ENCODE results near the gene SGO2.
"Not testable (repeated sequence)": the region's sequence is repeated elsewhere in the genome, so short reads cannot be mapped to it uniquely, and the experiment has no call there.

Gene SGO2

DNA sequence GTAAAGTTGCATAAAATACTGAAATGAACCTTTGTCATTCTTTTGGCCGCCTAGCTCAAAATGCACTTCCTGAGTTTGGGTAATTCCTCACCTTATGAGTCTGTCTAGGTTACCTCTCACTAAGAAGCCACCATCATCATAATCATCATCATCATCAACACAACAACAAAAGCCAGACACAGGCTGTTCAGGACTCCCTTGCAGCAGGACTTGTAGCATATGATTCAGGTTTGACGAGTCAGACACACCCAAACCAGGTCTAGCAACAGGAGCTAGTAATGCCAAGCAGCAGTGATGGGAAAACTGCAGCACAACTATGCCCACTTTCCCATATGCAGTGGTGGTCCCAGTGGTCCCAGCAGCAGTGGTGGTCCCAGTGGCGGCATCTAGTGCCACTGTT, 2.8 kb upstream of the SGO2 start:
- DNase-seq = no peak

DNA sequence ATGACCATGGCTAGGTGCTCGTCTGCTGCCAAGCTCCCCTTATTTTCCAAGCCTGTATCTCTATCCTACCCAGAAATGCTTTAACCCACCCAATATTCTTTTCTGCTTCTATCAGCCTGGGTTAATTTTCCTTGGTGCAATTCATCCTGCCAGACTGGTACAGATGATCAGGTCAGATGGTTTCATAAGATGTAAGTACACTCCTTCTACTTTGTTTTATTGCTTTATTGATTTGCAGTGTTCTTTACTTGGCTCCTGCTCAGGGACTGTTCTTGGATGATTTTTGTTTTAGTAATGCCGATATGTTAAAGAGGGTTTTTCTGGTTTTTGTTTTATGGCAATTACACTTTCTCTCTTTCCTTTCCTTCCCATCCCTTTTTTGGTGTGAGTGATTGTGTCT, 2.4 kb upstream of the SGO2 start:
- no peak for DNase-seq

DNA sequence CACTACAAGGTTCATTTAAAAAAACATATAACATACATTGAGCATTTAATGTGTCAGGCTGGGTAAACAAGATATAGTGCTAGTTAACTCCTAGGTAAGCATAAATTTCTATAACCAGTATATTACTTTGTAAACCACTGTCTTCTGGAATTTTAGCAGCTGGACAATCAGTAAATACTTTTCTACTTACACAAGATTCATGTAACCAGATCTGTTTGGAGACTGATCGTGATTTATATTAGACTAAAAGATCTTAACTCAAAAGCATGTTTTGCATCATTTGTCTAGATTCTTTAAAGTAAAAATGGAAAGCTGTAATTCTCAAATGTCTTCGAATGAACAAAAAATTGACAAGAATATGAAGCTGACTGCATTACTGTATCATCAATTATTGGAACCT, 941 bp upstream of the SGO2 start:
- no peak for DNase-seq

DNA sequence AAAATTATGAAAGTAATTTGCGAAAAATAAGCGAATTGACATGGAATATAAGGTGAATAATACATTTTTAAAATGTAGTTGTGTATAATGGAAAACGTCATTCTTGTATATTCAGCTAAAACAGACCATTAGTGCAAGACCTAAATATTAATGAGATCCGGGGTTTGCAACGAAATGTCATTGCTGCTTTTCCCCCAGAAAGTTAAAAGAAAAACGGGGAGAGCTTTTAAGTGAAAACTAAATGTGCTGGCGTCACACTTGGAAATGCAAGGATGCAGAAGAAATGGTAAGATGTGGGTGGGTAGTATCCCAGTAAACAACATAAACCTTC, 491 bp upstream of the SGO2 start:
- DNase-seq = no peak

DNA sequence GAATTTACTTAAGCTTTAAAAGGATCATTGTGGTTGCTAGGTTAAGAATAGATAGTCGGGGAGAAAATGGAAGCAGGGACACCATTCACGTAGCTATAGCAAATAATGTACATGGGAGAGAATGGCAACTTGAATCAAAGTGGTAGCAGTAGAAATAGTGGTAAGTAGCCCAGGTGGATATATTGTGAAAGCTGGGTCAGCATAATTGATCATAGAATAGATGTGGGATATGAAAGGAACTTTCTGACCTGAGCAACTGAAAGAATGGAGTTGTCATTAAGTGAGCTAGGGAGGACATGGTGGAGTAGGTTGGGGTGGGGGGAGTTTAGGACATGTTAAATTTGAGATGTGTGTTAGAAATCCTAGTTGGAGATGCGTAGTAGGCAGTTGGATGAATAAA, 2.2 kb downstream of the SGO2 start:
- no peak for DNase-seq

DNA sequence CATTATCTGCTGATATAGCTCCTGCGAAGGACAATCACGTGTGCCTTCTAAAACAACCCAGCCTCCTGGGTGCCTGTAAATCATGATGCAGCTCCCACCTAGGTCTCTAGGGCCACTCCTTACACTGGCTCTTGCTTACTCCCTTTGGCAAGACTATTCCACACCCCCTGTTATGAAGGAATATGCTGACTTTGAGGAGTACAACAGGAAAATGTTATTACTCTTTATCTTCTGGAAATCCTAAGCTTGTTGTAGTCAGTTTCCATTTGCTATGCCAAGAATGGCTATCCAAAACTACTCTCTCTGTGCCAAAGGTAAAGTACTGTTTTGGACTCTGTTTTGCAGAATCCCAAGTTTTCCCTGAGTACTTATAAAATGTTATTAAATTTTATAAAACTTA, 7.7 kb downstream of the SGO2 start:
- no peak for DNase-seq

DNA sequence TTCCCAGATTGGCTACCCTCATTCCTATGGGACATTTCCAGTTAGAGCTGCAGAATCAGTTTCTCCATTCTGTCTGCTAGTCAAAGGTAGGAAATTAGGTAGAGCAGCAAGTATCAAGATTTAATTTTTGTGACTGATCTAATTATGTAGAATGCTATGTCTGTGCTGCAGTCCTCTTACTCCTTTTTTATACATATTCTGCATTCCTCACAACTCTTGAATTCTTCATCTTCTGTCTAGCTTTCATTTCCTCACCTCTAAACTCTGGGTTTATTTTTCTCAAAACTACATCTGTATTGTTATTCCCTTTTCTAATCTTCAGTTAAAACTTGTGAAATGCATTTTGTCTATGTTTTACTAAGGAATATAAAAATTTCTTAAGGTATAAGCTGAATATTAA, 8.6 kb downstream of the SGO2 start:
- DNase-seq = no peak

DNA sequence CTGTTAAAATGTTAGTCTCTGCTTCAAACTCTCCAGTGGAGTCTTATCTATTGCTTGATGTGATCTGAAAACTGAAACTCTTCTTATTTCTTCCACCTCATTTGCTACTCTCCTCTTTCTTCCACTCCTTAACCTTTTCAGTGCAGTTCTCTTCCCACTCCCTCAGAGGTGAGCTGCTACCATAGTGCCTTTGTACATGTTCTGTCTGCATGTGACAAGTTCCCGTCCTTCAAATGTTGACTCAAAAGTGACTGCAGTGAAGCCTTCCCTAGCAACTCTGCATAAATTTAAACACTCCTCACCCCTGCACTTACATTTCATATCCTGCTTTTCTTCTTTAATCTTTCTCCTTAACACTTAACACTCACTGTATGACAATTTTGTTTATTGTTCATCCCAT, 12.1 kb downstream of the SGO2 start:
- no peak for DNase-seq

DNA sequence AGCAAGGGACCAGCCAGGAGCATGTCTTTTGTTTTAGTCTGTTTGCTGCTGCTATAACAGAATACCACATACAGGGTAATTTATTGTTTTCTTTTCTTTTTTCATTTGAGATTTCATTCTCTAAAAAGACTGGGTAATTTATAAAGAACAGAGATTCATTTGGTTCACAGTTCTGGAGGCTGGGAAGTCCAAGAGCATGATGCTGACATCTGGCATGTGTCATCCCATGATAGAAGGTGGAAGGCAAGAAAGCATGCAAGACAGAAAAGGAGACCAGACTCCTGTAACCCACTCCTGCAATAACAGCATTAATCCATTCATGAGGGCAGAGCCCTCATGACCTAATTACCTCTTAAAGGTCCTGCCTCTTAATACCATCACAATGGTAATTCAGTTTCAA, 14.8 kb downstream of the SGO2 start:
- no peak for DNase-seq

DNA sequence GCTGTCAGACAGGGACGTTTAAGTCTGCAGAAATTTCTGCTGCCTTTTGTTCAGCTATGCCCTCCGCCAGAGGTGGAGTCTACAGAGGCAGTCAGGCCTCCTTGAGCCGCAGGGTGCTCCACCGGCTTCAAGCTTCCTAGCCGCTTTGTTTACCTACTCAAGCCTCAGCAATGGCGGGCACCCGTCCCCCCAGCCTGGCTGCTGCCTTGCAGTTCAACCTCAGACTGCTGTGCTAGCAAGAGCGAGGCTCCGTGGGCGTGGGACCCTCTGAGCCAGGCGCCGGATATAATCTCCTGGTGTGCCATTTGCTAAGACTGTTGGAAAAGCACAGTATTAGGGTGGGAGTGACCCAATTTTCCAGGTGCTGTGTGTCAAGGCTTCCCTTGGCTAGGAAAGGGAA, 40.6 kb downstream of the SGO2 start:
- DNase-seq = not testable (repeated sequence)

DNA sequence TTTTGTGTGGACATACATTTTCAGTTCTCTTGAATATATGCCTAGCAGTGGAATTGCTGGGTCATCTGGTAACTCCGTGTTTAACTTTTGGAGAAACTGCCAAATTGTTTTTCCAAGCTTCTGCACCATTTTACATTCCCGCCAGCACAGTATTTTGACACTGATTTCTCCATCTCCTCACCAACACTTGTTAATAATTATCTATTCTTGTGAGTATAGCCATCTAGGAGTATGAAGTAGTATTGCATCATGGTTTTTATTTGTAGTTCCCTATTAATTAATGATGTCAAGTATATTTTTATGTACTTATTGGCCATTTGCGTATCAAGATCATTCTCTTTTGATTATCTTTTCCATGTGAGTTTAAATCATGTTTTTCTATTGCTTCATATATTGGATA, 41.9 kb downstream of the SGO2 start:
- no peak for DNase-seq

DNA sequence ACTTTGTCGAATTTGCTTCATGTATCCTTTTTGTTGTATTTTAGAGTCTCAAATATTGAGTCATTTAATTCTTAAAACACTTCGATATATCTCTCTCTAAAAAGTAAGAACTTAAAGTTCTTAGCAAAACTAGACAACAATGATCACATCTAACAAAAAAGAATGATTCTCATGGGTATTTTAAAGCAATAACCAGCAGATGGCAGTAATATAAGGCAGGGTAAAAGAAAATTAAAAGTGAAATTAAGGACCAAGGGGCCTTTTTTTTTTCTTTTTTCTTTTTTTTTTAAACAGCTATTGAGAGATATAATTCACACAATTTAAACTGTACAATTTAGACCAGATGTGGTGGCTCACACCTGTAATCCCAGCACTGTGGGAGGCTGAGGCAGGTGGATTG, 50.0 kb downstream of the SGO2 start:
- peak; percentile 62 for DNase-seq

DNA sequence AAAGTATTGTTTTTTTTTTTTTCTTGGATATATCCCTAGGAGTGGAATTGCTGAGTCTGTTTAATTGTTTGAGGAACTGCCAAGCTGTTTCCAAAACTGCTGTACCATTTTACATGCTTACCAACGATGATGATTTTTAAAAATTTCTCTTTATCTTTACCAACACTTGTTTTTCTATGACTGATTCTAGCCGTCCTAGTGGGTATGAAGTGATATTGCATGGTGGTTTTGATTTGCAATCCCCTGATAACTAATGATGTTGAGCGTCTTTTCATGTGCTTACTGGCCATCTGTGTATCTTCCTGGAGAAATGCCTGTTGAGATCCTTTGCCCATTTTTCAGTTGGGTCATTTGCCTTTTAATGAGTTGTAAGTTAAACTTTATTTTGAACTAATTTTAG, 51.0 kb downstream of the SGO2 start:
- peak; percentile 57 for DNase-seq

DNA sequence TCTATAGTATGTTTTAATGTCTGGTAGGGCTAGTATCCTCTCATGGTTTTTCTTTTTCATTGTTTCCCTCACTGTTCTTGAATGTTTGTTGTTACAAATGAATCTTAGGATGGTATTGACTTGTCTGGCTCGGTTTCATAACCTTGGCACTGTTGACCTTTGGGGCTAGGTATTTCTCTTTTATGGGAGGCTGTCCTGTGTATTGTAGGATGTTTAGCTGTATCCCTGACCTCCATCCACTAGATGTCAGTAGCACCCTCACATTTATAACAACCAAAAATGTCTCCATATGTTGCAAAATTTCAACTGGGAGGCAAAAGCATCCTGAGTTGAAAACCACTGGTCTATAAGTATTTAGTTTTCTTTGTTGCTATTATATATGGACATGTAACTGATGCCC, 52.8 kb downstream of the SGO2 start:
- DNase-seq = peak; percentile 56

DNA sequence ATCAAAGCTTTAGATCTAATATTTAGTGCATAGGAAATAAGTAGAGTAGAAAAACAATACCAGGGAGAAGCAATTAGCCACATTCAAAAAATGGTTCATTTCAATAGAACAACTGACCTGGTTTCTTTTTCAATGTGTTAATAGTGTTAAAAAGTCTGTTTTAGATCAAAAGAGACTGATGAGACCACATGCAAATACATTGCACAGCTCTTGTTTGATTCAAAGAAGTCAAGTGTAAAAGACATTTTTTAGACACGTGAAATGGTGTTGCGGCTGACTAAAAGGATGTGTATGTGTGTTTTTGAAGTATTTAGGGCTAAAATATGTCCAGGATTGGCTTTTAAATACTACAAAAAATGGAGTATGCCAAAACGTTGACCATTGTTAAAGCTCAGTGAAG, 58.6 kb downstream of the SGO2 start:
- no peak for DNase-seq

DNA sequence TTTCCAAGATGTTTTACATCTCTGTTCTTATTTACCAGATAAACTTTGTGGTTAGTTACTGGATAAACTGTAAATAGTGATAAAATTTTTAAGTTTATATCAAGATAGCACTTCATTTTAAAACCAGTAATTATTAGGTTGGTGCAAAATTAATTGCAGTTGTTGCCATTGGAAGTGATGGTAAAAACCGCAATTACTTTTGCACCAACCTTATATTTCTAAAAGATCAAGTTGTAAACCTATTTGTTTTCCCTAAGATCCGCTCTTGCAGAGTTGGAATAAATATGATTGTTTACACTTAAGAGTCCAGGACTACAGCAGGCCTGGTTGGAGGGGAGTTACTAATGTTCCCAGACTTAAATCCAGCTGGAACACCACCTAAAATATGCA, 59.3 kb downstream of the SGO2 start:
- DNase-seq = peak; percentile 11

DNA sequence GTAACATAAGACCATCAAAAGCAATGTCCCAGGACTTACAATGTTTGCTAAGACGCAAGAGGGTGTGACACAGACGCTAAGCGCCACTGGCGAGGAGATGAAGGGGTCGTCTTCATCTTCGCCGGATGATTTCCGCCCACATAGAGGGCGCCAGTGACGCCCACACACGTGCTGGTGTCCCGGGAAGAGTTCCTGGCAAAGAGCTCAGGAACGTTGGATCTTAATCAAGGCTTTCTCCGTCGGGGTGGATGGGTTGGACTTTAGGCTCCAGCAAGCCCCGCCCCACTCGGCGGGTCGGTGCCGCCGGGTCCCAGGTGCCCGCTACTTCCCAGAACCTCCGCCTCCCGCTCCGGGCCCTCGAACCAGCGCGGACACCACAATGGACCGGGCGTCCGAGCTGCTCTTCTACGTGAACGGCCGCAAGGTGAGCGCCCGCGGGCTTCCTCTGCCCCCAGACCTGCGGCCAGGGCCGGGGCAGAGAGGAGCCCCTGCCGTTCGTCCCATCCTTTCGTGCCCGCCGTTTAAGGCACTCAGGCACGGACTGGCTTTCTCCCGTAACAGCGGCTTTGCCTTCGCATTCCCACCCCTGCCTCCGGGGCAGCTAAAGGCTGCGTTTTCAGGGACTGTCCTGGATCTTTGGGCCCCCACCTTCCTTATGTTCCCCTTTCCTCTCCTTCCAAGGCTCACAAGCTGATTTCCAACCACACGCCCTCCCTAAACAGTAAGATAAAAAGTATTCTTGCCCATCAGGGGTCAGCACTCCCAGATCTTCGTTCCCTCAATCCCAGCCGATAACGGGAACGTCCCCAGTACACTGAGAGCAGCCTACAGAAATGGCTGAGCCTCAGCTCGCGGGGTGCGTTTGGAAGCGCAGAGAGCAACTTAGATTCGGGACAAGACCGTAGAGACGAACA, 60.0 kb downstream of the SGO2 start, which contains the start of gene AOX1:
AOX1 (plus strand) TSS at position 285 of the 914 bp plus-strand sequence; CDS start at position 380, 95 bp downstream.
- peak; percentile 58 for DNase-seq

DNA sequence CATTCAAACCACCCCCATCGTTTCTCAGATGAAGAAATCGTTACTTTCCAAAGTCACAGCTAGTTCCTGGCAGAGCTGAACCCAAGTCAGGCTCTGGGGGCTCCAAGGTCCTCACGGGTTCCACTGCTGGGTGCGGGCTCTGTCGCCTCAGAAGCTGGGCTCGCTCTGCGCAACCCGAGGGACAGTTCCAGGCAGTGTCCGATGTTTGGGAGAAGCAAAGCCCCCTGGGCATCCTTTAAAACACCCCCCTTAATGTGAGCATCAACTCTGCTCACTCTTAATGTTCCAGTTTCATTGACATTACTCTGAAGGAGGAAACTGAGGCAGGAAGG, 60.6 kb downstream of the SGO2 start:
- no peak for DNase-seq

DNA sequence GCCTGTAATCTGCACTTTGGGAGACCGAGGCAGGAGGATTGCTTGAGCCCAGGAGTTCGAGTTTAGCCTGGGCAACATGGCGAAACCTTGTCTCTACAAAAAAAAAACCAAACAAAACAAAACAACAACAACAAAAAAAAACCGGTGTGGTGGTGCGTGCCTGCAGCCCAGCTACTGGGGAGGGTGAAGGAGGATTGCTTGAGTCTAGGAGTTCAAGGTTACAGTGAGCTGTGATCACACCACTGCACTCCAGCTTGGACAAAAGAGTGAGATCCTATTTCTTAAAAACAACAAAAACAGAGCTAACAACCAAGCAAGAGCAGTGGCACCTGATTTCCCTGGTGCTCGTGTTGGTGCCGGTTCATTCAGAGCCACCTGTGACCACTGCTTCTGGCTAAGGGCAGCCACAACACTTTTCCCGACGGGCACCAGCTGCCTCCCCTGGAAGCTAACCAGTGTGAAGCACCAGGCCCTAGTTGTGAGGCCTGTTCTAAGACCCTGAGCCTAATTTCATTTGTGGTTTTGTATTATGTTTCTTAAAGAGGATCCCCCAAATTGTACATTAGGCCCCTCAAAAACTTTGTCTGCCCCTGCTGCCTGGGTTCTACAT, 61.1 kb downstream of the SGO2 start:
- no peak for DNase-seq

DNA sequence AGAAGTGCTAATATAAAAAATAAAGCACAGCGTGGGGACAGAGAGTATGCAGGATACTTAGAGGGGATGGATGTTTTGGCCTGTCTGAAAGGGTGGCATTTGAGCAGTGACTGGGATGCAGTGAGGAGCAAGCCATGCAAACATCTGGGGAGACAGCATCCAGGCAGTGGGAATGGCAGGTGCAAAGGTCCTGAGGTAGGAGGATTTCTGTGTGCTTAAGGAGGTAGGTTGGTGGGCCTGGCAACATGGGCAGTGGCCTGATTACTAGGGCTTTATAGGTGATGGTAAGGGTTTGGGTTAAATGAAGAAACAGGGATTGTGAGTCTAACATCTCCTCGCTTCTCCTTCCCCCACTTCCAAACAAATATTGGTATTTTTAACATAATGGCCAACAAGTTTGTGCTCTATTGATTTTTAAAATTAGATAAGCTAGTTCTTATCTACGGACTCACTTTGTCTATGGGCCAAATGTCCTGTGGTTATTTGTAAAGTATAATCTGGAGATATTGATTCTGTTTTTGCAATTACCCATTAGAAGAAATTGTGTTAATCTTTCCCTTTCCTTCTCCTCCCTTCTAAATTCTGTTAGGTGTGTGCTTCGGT, 62.2 kb downstream of the SGO2 start:
- no peak for DNase-seq

DNA sequence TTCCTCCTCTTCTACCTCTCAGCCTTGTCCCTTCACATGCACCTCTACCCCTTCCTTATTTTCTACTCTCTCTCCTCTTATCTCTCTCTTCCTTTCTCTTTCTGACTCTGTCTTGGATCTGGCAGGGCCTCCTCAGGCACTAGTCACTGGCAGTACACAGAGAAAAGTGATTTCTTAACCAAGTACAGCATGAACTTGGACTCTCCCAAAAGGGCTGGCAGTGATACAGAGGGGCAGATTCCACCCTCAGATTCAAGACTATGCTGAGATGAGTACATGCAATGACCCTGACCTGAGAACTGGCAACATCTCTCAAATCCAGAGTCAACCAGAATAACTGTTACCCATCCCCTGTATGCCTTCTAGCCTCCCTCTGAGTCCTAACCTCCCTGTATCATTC, 64.1 kb downstream of the SGO2 start:
- DNase-seq = no peak

DNA sequence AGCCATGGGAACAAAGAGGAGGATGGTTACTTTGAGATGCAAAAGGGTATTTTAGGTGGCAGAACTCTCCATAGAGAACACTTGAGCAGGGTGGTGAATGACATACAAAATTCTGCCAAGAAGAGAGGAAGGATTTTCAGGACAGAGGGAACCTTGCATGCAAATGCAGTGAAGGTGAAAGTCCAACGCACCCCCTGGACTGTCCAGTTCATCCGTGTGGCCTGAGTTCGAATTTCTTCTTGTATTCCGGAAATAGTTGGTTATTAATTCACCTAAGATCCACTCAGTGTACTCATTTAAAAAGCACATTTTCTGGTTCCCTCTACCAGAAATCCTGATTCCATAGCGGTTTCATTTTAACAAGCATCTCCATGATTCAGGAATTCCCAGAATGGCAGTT, 65.3 kb downstream of the SGO2 start:
- DNase-seq = no peak

DNA sequence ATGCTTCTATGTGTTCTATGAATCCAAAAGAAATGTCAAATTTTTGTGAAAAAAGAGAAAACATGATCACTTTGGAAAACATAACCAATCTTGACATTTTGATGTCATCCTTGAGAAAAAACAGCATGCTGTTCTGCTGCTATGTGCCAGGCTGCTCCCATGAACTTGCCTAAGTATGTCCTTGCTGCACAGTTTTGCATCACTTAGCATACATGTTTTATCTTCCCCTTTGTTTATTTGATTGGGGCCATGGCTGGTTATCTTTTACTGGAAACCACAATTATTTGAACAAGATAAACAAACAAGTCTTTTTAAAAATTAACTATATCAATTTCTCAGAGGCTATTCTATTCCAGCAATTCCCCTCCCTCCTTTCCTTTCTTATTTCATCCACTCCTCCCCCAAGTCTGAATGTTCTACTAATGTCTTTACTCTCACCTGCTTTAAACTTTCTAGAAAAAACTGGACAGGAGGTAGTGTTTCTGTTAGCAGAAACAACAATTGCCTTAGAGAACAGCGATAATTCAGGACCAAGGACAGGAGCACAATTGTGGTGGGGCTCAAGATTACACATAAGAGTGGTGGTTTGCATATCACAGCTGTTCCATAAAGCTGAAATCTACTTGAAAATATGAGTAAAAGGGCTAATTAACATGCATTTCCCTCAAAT, 66.5 kb downstream of the SGO2 start:
- peak; percentile 67 for DNase-seq

DNA sequence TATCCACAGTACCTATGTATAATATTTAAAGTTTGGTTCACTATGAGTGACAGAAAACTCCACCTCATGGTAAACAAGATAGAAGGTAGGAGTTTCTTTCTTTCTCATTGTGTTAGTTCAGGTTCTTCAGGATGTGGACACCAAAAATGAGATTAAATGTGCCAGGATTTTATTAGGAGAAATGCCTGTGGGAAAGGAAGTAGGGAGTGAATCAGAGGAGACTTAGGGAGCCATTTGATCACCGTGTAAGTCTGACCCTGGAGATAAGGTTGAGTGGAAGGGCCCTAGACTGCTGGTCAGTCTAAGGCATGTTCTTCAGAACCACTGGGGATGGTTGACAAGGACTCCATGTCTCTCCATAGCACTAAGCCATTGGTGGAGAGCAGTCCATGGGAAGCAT, 67.9 kb downstream of the SGO2 start:
- DNase-seq = no peak
